Measurements from ENCODE around the gene KRT28.

GRCh38 chr17:40777971-40778370 lies 21.8 kb downstream of the KRT28 start:
- TF ChIP-seq CTCF (IDR thresholded peaks at IDR 0.05) (no peak), POLR2A (IDR thresholded peaks at IDR 0.05; ENCODE audit: low read length) (no peak), CEBPB (IDR thresholded peaks at IDR 0.05) (no peak), MAFK (IDR thresholded peaks at IDR 0.05; ENCODE audit: partially characterized antibody) (no peak)
